ENCODE data around the gene NRAP.

GRCh38 chr10:113557424-113557862 lies 106.4 kb downstream of the NRAP start:
- TF ChIP-seq POLR2A (IDR thresholded peaks at IDR 0.05) (no peak), CTCF (IDR thresholded peaks at IDR 0.05) (no peak)
